ENCODE measurements around the gene HLCS.
A peak's percentile ranks its signal among the peaks of the same experiment; 100 is the strongest.
"Not testable (repeated sequence)": the region's sequence is repeated elsewhere in the genome, so short reads cannot be mapped to it uniquely, and the experiment has no call there.

The HLCS gene

DNA sequence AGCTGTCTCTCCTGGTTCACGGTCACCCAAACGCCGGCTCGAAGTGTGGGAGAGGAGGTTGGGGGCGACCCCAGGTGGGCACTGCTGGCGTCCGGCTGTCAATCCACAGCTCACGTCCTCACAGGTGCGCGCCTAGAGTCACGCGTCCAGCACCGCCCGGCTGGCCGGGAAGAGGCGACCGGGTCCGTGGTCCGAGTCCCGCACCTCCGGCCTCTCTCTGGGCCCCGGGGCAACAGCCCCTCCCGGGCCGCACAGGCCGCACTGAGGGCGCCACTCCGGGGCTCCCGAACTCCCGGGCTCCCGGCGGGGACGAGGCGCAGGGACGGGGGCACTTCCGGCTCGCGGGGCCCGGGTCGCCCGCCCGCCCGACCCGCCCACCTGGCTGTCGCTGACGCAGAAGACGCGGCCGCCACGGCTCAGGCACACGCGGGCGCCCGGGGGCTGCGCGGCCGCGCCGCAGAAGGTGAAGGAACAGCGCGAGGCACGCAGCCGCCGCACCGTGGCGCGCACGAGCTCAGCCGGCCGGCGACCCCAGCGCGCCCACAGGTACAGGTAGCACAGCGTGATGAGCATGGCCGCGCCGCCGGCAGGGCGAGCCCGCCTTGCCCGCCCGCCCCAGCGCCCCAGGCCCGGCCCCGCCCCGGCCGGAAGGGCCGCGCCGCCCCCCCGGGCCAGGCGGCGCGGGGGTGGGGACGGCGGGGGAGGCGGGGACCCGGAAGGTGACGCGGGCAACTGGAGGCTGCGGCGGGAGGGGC lies at the start of gene HLCS:
Gene HLCS, minus strand, starts transcription at position 604 of the 755 bp plus-strand sequence. Its CDS starts 31 bp downstream, at position 573.
- DNase-seq, result peak; percentile 56
- in situ Hi-C loops (cut with MboI; ENCODE audit: low pct_unique_long_range_greater_than_20kb, low sequenced_read_pairs), result no loop called here

DNA sequence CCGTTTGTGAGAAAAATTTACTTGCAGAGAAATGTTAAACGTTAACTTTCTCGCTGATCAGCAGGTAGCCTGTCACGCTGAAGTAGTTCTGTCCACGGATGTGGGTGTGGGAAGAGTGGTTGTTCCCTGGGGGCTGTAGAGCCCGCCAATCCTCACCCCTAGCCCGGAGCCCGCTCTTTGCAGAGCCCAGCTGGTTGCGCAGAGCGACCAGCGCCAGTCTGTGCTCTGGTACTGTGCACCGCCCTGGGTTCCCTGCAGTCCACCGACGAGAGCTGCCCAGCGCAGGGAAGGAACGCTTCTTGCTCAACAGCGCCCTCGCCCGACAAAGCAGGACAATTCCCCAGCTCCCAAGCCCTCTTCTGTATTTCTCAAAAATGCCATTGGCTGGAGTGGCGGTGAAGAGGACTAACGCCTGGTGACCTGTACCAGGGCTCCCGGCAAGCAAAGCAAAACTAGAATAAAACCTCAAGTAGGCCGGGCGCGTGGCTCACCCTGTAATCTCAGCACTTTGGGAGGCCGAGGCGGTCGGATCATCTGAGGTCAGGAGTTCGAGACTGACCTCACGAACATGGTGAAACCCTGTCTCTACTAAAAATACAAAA lies 43.4 kb upstream of the HLCS start:
- DNase-seq, result peak; percentile 91
- in situ Hi-C loops (cut with MboI; ENCODE audit: low pct_unique_long_range_greater_than_20kb, low sequenced_read_pairs), result no loop called here

DNA sequence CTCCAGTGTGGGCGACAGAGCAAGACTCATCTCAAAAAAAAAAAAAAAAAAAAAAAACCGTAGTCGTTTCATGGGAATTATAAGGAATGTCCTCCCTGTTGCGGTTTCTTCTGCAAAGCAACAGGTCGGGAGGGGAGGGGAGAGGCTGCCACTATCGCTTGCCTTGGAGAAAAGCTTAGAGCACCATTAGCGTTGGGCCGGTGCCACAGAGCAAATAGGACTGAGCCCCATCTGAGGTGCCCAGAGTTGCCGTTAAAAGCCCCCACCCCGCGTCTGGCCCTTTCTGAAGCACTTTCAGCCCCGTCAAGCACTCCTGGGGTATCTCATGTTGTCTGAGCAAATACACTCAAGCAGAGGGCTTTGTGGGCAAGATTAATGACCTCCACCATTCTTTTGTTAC lies 42.3 kb upstream of the HLCS start:
- in situ Hi-C loops (cut with MboI; ENCODE audit: low pct_unique_long_range_greater_than_20kb, low sequenced_read_pairs), result no loop called here
- DNase-seq, result no peak

DNA sequence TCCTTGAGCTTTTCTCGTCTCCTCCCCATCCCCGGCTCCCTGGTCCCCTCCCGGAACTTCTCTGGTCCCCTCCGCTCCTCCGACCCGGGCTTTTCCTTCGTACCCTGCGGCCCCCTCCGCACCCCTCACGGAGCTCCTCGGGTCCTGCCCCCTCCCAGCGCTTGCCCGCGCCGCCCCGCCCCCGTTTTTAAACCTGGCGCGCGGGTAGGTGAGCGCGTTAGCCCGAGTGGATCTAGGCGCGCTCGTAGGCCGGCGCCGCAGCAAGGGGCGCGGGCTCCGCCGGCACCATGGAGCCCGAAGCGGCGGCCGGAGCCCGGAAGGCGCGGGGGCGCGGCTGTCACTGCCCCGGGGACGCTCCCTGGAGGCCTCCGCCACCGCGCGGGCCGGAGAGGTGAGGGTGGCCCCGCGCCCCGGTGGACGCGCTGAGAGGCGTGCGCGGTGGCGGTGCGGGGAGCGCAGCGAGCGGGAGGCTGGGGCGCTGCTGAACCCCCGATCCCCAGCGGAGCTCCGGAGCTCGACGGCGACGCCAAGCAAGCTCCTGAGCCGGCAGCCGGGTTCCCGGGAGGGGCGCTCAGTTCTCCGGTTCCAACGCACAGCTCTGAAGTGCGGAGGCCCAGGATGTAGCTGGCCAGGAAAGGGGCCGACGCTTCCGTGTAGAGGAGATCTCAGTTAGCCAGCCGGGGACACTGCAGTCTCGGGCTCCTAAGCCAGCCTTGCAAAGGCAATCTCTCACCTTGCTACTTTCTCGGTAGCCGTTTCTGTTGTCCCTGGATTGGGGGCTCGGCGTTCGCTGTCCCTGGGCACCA lies 40.2 kb upstream of the HLCS start, which contains the start of gene RIPPLY3:
Gene RIPPLY3, plus strand, starts transcription at position 217 of the 806 bp plus-strand sequence. Its CDS starts 71 bp downstream, at position 288.
- DNase-seq, result no peak
- in situ Hi-C loops (cut with MboI; ENCODE audit: low pct_unique_long_range_greater_than_20kb, low sequenced_read_pairs), result no loop called here

DNA sequence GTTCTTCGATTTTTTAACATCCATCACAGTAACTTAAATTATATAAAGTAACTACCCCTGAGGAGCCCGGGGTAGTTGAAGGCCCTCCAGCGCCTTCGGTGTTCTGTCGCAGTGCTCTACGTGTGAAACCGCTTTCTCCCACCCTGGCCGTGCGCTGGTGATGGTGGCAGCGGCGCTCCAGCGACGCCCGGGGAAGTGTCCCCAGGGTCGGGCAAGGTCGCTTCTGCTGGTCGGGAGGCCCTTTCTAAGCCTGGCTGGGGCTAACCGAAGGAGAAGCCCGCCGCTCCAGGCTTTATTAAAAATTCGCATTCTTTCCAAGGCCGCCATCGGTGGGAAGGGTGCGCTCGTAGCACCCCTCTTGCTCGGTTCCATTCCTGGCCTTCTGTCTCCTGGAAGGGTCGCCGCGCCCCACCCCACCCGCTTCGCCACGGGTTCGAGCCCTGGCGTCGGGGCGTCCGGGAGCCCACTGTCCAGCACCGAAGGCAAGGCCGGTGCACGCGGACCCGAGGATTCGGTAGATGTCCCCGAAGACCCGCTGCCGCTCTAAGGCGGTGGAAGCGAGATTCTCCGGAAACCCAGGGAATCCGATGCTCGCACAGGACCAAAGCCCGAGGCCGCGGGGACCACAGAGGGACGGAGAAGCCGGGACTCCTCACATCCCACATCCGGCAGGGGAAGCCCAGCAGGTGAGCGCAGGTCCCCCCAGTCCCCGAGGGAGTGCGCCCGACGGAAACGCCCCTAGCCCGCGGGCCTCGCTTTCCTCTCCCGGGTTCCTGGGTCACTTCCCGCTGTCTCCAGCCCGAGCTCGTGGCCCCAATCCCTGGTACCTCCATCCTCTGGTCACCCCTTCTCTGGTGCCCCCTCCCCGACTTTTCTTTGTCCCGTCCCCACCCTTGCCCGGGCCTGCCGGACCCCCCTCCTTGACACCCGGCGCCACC lies 39.3 kb upstream of the HLCS start:
- DNase-seq, result no peak

DNA sequence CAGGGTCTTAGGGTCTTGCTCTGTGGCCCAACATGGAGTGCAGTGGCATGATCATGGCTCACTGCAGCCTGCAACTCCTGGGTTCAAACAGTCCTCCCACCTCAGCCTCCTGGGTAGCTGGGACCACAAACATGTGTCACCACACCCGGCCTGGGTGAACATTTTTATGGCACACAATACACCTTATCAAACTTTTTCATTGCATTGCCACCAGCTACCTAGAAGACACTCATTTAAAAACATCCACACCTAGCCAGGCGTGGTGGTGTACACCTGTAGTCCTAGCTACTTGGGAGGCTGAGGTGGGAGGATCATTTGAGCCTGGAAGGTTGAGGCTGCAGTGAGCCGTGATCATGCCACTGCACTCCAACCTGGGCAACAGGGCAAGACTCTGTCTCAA lies 37.4 kb upstream of the HLCS start:
- in situ Hi-C loops (cut with MboI; ENCODE audit: low pct_unique_long_range_greater_than_20kb, low sequenced_read_pairs); DNase-seq: not testable (repeated sequence)

More for the DNA sequence above, 39.3 kb upstream of the HLCS start:
- in situ Hi-C loops (cut with MboI; ENCODE audit: low pct_unique_long_range_greater_than_20kb, low sequenced_read_pairs), result no loop called here

DNA sequence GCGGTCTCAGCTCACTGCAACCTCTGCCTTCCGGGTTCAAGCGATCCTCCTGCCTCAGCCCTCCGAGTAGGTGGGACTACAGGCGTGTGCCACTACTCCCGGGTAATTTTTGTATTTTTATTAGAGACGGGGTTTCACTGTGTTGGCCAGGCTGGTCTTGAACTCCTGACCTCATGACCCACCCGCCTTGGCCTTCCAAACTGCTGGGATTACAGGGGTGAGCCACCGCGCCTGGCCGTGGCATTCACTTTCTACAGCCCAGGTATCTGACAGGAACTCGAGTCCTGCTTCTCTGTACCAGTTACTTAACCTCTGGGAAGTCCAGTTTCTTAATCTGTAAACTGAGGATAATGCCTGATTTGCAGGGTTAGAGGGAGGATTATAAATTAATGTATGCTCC lies 36.4 kb upstream of the HLCS start:
- in situ Hi-C loops (cut with MboI; ENCODE audit: low pct_unique_long_range_greater_than_20kb, low sequenced_read_pairs); DNase-seq: not testable (repeated sequence)

DNA sequence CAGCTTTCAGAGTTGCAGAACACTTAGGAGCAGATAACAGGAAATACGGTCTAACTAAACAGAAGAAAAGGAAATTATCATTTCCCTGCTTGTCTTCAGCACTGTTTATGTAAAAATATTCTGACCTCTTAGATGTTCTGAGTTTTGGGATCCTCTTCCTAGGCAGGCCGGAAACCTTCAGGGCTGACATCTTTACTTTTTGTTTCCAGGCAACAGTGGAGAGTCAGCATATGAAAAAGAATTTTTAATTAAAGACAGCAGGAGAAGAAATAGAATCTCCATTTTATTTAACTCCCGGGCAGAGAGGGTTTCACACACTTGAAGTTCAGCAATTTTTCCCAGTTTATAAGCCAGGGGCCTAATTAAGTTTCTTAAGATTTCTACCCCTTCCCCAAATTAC lies 35.0 kb upstream of the HLCS start:
- in situ Hi-C loops (cut with MboI; ENCODE audit: low pct_unique_long_range_greater_than_20kb, low sequenced_read_pairs), result no loop called here
- DNase-seq, result peak; percentile 45

DNA sequence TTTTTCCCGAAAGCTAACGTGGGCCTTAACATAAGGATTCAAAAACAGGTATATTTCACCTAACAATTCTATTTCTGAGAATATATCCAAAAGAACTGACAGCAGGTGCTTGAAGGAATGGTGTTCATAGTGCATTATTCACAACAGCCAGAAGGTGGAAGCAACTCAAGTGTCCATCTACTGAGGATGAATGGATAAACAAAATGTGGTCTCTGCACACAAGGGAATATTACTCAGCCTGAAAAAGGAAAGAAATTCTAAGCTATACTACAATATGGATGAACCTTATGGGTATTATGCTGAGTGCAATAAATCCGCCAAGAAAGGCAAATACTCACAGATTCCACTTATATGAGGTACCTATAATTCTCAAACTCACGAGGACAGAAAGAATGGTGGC lies 33.9 kb upstream of the HLCS start:
- in situ Hi-C loops (cut with MboI; ENCODE audit: low pct_unique_long_range_greater_than_20kb, low sequenced_read_pairs), result no loop called here
- DNase-seq, result peak; percentile 24

DNA sequence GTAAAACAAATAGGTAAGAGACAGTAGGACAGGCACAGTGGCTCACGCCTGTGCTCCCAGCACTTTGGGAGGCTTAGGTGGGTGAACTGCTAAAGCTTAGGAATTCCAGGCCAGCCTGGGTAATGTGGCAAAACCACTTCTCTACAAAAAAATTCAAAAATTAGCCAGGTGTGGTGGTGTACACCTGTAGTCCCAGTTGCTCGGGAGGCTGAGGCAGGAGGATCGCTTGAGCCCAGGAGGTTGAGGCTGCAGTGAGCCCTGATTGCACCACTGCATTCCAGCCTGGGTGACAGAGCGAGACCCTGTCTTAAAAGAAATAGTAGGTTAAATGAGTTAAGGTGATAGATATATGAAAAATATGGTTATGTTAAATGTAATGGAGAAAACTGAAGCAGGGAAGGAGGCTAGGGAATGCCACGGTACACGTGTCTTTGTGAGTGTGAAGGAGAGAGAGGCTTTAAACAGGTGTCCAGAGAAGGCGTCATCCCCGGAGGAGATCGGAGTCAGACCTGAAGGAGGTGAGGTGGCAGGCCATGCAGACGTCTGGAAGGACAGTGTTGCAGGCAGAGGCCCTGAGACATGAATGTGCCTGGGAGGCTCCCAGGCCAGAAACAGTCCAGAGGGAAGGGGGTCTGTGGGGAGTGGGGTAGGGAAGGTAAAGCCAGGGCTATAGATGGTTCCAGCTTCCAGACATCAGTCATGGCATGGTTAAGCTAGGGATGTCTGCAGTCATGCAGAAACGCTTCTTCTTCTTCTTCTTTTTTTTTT lies 32.8 kb upstream of the HLCS start:
- in situ Hi-C loops (cut with MboI; ENCODE audit: low pct_unique_long_range_greater_than_20kb, low sequenced_read_pairs), result no loop called here
- no peak for DNase-seq

DNA sequence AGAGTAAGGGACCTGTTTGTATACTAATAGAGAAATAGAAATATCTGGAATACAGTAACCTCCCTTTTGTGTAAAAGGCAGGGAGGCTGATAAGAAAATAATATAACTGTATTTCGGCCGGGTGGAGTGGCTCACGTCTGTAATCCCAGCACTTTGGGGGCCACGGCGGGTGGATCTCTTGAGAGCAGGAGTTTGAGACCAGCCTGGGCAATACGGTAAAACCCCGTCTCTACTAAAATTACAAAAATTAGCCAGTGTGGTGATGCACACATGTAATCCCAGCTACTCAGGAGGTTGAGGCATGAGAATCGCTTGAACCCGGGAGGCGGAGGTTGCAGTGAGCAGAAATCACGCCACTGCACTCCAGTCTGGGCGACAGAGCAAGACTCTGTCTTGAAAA lies 28.8 kb upstream of the HLCS start:
- DNase-seq; in situ Hi-C loops (cut with MboI; ENCODE audit: low pct_unique_long_range_greater_than_20kb, low sequenced_read_pairs): not testable (repeated sequence)

DNA sequence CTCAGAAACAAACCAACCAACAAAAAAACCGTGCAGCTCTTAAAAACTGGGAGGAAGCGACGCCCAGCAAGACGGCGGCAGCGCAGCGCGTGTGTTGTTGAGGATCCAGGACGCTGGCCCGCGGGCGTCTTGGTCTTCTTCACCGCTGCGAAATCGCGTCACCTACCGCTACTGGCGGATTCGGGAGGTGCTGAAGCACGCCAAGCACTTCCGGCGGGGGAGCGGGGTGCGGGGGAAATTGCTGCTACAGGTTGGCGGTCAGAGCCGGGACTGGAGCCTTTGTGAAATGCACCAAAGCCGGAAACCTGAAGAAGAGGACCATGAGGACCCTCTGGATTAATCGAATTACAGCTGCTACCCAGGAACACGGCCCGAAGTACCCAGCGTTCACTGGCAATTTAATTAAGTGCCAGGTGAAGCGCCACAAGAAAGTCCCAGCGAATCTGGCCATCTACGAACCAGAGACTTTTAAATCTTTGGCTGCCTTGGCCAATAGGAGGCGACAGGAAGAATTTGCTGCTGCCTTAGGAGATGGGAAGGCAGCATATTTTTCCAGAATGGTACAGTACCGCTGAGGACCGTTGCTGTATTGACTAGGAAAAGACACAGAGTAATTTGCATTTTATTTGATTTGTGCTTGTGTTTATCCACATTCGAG lies 28.2 kb upstream of the HLCS start:
- DNase-seq, result no peak
- in situ Hi-C loops (cut with MboI; ENCODE audit: low pct_unique_long_range_greater_than_20kb, low sequenced_read_pairs), result no loop called here

DNA sequence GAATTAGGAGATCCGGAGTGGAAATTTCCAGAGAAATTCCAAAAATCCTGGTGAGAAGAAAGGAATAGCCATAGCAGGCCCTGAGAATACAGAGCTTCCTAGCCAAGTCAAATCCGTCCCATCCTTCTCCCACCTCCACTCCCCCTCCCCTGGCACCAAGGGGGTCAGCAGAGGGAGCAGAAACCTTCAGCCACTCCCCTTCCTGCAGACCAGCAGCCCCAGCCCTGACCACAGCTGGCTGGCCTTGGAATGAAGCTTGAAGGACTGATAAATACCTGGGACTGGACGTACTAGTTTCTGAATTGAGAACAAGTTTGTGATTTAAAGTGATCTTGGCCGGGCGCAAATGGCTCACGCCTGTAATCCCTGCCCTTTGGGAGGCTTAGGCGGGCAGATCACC lies 26.2 kb upstream of the HLCS start:
- no peak for DNase-seq
- in situ Hi-C loops (cut with MboI; ENCODE audit: low pct_unique_long_range_greater_than_20kb, low sequenced_read_pairs), result no loop called here

DNA sequence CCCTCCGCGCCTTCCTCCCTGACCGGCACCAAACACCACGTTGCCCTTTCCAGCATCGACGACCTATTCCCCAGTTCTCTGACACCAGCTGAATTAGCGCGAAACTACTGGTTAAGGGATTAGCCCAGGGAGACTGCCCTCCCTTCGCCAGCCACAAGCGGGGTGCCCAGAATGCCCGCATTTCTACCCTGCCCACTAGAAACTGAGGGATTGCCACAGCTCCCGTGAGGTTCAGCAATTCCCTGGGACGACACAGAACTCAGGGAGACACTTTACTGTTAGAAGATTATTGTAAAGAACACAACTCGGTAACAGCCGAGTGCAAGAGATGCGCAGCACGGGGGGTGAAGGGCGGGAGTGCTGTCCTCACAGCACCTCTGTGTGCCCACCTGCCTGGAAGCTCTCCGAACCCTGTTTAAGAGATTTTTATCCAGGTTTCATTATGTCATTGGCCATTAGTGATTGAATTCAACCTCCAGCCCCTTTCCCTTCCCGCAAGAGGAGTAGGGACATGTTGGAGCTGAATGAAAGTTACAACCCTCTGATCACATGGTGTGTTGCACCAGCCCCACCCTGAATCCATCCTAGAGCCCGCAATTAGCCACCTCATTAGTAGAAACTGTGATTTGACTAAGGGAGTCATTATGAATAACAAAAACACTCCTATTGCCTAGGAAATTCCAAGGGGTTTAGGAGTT lies 24.2 kb upstream of the HLCS start:
- DNase-seq, result no peak
- in situ Hi-C loops (cut with MboI; ENCODE audit: low pct_unique_long_range_greater_than_20kb, low sequenced_read_pairs), result no loop called here

DNA sequence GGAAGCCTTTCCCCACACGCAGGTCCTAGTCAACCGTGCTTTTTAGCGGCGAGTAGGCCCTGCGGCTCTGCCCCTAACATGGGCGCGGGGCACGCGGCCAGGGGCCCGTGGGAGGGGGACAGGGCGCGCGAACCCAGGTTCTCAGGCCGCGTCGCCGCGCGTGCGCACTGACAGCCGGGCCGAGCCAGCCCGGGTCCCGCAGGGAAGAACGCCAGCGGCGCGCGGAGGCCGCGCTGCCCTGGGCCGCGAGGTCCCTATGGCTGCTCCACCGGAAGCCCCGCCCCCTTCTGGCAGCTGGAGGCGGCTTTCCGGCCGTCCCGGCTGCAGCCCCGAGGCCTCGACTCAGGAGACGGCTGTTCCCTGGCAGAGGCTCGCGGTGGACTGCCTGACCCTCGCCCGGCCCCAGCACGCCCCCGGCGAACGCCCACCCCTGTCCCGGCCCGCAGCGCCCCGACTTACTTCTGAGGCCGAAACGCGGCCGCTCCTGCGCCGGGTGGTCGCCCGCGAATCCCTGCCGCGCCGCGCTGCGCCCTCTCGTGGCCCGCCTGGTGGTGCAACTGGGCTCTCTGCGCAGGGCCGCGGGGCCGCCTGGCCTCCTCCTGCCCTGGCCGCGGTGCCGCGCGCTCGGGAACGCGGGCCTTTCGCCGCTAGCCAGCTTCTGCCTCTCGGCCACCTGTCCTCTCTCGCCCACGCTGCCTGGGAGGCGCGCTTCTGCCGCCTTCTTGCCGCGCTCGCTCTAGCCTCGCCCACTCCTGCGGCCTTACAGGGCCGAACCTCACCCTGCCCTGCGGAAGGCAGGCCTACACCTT lies 23.4 kb upstream of the HLCS start:
- DNase-seq, result peak; percentile 91
- in situ Hi-C loops (cut with MboI; ENCODE audit: low pct_unique_long_range_greater_than_20kb, low sequenced_read_pairs), result no loop called here

DNA sequence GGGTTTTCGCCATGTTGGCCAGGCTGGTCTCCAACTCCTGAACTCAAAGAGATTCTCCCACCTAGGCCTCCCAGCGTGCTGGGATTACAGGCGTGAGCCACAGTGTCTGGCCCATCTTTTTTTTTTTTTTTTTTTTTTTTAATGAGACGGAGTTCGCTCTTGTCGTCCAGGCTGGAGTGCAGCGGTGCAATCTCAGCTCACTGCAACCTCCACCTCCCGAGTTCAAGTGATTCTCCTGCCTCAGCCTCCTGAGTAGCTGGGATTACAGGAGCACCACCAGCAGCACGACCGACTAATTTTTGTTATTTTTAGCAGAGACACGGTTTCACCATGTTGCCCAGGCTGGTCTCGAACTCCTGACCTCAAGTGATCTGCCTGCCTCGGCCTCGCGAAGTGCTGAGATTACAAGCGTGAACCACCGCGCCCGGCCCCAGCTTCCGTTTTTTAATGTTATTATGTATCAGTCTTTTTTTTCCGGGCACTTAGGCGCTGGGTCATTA lies 22.8 kb upstream of the HLCS start:
- in situ Hi-C loops (cut with MboI; ENCODE audit: low pct_unique_long_range_greater_than_20kb, low sequenced_read_pairs); DNase-seq: not testable (repeated sequence)

All from KBM-7 (cell line).